Airway epithelial cell (primary cell): Measurements from ENCODE around the gene ART1. TPM values are rescaled to one million over a fixed set of nuclear protein-coding genes. Genes with fewer than 3 reads are reported as not detected.

ENCODE experiments used
- total RNA-seq: library from RNA; depleted of rRNA; stranded (reverse); fragments of >200 nt; gene quantifications from 2 replicates; pipeline ENCODE4 v1.2.3, GENCODE V29; 2015

The ART1 gene, protein sequence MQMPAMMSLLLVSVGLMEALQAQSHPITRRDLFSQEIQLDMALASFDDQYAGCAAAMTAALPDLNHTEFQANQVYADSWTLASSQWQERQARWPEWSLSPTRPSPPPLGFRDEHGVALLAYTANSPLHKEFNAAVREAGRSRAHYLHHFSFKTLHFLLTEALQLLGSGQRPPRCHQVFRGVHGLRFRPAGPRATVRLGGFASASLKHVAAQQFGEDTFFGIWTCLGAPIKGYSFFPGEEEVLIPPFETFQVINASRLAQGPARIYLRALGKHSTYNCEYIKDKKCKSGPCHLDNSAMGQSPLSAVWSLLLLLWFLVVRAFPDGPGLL
- not detected in 2 replicates for total RNA-seq

DNA sequence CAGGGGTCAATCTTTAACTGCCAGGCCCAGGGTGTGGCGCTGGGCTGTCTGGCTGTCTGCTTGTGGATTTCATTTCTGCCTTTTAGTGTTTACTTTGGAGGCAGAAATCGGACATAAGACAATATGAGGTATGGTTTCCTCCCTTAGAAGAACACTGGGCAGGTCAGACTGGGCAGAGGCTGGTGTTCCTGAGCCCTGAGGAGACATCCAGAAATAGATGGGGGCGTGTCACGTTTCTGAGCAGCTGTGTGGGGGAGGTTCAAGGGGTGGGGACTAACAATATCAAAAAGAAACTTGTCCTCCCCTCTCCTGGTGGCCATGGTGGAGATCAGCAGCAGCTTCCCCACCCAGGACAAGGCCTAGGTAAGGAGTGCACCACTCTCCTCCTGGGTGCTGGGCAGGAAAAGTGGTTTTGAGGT is at the start of gene ART1:
ART1 (plus strand) TSS at position 312 of the 419 bp plus-strand sequence. CDS start 14,086 bp downstream, outside the sequence.

DNA sequence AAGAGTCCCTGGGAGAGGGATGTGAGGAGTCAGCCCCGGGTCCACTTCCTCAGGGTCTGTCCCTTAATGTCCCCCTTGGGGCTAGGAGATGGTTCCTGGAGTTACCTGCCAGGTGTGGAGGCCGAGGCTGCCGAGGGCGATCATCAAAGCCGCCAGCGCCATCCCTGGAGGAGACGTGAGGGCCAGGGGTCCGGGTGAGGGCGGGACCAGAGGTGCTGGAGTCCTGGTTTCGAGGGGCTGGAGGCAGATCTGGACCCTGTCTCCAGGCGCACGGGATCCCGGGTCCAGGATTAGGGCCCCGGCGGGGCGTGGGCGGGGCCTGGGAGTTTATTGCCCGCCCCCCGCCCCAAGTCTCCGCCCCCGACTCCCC is 3.2 kb upstream of the ART1 start, which contains the start of gene ART5:
ART5 (minus strand) TSS at position 292 of the 370 bp plus-strand sequence; CDS start at position 162, 130 bp downstream.

DNA sequence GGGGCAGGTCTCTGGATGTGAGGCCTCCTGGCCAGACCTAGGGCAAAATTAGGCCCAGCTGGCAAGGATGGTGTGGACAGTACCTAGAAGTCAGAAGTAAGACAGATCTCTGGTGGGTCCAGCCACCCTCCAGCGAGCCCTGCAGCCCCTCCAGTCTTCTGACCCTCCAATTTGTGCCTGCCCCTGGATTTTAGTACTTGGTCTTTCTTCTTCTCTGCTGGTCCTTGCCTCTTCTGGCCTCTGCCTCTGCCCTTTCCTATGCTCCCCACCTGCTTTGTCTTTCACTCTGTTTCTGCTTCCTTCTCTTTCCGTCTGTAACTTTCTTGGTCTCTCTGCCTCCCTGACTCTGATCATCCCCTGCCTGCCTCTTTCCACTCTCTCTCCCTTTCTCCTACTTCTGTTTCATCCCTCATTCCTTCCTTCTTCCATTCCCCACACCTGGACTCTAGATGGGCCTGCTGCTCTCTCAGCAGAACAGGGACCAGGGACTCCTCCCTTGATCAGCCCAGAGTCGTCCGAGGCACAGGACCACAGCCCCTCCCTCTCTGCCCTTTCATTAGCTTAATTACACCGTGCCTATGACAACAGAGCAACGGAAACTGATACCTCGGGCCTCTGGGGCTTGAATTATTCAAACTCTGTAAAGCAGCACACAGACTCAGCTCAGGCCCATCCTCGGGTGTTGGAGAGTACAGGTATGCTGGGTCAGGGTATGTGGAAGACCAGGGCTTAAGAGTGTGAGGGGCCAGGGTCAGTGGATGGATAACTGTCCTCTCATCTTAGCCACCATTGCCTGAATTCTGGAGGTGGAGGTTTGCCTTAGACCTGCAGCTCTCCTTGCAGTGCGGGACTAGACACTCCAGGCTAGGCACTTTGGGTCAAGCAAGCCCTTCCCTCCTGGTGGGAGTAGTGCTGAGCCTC is 26.7 kb downstream of the ART1 start, which contains the start of gene CHRNA10:
CHRNA10 (minus strand) TSS at position 51 of the 921 bp plus-strand sequence. CDS start 72 bp downstream, outside the sequence.

Other genes with a start within 250 kb of the ART1 start
- gene ART5, start 3.1 kb upstream of the ART1 start, total RNA-seq: not detected in 2 replicates
- gene CHRNA10, start 26.3 kb downstream of the ART1 start, total RNA-seq: 0.63 TPM in 1 of 2 replicates, not detected in the other
- gene NUP98, start 152.4 kb downstream of the ART1 start, total RNA-seq: 73.9 and 74.6 TPM in 2 replicates
- gene PGAP2, start 163.4 kb downstream of the ART1 start, total RNA-seq: 22.4 and 31.9 TPM in 2 replicates
- gene RHOG, start 195.8 kb downstream of the ART1 start, total RNA-seq: 41.2 and 49.9 TPM in 2 replicates
- 26.8 and 29.6 TPM in 2 replicates for gene STIM1, start 210.5 kb downstream of the ART1 start, total RNA-seq